H1 (cell line): ENCODE measurements around the gene PATJ. TPM values are rescaled to one million over a fixed set of nuclear protein-coding genes. Genes with fewer than 3 reads are reported as not detected.

ENCODE experiments used
- CTCF ChIA-PET: fragments of 300-600 bp; sonication (Branson Sonifier 250); formaldehyde crosslinking; loops from one replicate; lab custom pipeline; 2021; ENCODE audit not compliant: partially characterized antibody; lab: Charles Lee
- POLR2A ChIA-PET: fragments of 300-600 bp; sonication (Branson Sonifier 250); formaldehyde crosslinking; loops from one replicate; lab custom pipeline; 2021; ENCODE audit warnings: inconsistent platforms; ENCODE audit not compliant: partially characterized antibody; lab: Charles Lee
- DNase-seq, 2 experiments: peaks; one replicate each; pipeline versions ENCODE4 v3.0.0 to v3.0.0-alpha.2; 2010 to 2022; ENCODE audit warnings: low spot score in 2 of 2, low read depth in 1 of 2, mixed read lengths in 1 of 2
- FAIRE-seq: peaks from 2 replicates; lab custom pipeline; 2011; peaks lifted over from hg19 to GRCh38; lab: Jason Lieb, UNC
- H2AFZ ChIP-seq: 2 replicates; pipeline ENCODE4 v1.8.1; 2012; ENCODE audit warnings: low read length, inconsistent platforms
- H2AK5ac ChIP-seq: 2 replicates; pipeline ENCODE4 v1.6.1; 2013; ENCODE audit warnings: low read depth, low read length
- H2BK120ac ChIP-seq: replicated peaks from 2 replicates; pipeline ENCODE3; 2013; ENCODE audit warnings: low read depth, low read length, inconsistent platforms
- H2BK12ac ChIP-seq: 2 replicates; pipeline ENCODE4 v1.6.1; 2013; ENCODE audit warnings: low read depth, low read length
- H2BK15ac ChIP-seq: 2 replicates; pipeline ENCODE4 v1.6.1; 2013; ENCODE audit warnings: low read length
- H2BK20ac ChIP-seq: 2 replicates; pipeline ENCODE4 v1.6.1; 2013; ENCODE audit warnings: low read length
- H2BK5ac ChIP-seq: 2 replicates; pipeline ENCODE4 v1.6.1; 2013; ENCODE audit warnings: low read depth, low read length
- H3K14ac ChIP-seq: 2 replicates; pipeline ENCODE4 v1.6.1; 2013; ENCODE audit warnings: inconsistent platforms; ENCODE audit not compliant: insufficient read length
- H3K18ac ChIP-seq: 2 replicates; pipeline ENCODE4 v1.6.1; 2013; ENCODE audit warnings: low read length; ENCODE audit errors: extremely low read depth
- H3K23ac ChIP-seq: 2 replicates; pipeline ENCODE4 v1.6.1; 2013; ENCODE audit warnings: inconsistent platforms; ENCODE audit not compliant: insufficient read length
- H3K23me2 ChIP-seq: 2 replicates; pipeline ENCODE4 v1.6.1; 2013; ENCODE audit warnings: low read depth, low read length
- H3K27ac ChIP-seq: 2 replicates; pipeline ENCODE4 v1.6.1; 2011; ENCODE audit warnings: low read depth, low read length, inconsistent platforms
- H3K27me3 ChIP-seq, 4 experiments: replicated peaks in 1 of 4; 1 replicate in 1 of 4; 2 replicates in 3 of 4; pipeline versions ENCODE4 v1.6.1 to v1.8.1; 2011 to 2013; ENCODE audit warnings: low read length in 3 of 4, mild to moderate bottlenecking in 3 of 4, inconsistent platforms in 2 of 4, mixed read lengths in 2 of 4, moderate library complexity in 1 of 4; ENCODE audit not compliant: control insufficient read depth in 3 of 4, insufficient read depth in 3 of 4; ENCODE audit errors: extremely low read depth in 1 of 4
- H3K36me3 ChIP-seq, 4 experiments: 2 replicates each; pipeline versions ENCODE4 v1.6.1 to v1.8.1; 2011 to 2013; ENCODE audit warnings: mild to moderate bottlenecking in 4 of 4, low read length in 3 of 4, moderate library complexity in 2 of 4, control low read depth in 1 of 4, inconsistent platforms in 1 of 4; ENCODE audit not compliant: insufficient read depth in 4 of 4, control insufficient read depth in 2 of 4
- H3K4ac ChIP-seq: replicated peaks from 2 replicates; pipeline ENCODE3; 2013; ENCODE audit warnings: low read length, low read depth, mixed read lengths, inconsistent platforms; ENCODE audit not compliant: insufficient read length
- H3K4me1 ChIP-seq, 4 experiments: replicated peaks in 1 of 4; 1 replicate in 1 of 4; 2 replicates in 3 of 4; pipeline versions ENCODE4 v1.6.1 to v1.8.1; 2011 to 2013; ENCODE audit warnings: low read length in 3 of 4, inconsistent platforms in 2 of 4, mixed read lengths in 1 of 4; ENCODE audit not compliant: insufficient read depth in 4 of 4, control insufficient read depth in 3 of 4
- H3K4me2 ChIP-seq, 2 experiments: 2 replicates each; pipeline versions ENCODE4 v1.6.1 to v1.8.1; 2011 to 2013; ENCODE audit warnings: low read depth in 2 of 2, low read length in 2 of 2, control low read depth in 1 of 2, inconsistent platforms in 1 of 2, mild to moderate bottlenecking in 1 of 2; ENCODE audit not compliant: insufficient read depth in 1 of 2
- H3K4me3 ChIP-seq, 4 experiments: fragments of 200-600, 300-600 bp in 1 of 4; sonication (generic), shearing (Covaris generic), sonication (Bioruptor Twin) in 1 of 4; 2 replicates each; pipeline versions ENCODE4 v1.5.1 to v1.8.1; 2011 to 2016; ENCODE audit warnings: low read length in 4 of 4, low read depth in 3 of 4, control low read depth in 2 of 4, inconsistent platforms in 2 of 4, mild to moderate bottlenecking in 2 of 4, mixed read lengths in 1 of 4, moderate library complexity in 1 of 4; ENCODE audit not compliant: insufficient read depth in 2 of 4; ENCODE audit errors: extremely low read depth in 1 of 4
- H3K56ac ChIP-seq: replicated peaks from 2 replicates; pipeline ENCODE3; 2013; ENCODE audit warnings: low read depth, mild to moderate bottlenecking, mixed read lengths, low read length, inconsistent platforms; ENCODE audit not compliant: insufficient read length
- H3K79me1 ChIP-seq: 2 replicates; pipeline ENCODE4 v1.6.1; 2013; ENCODE audit warnings: low read depth, low read length, control low read depth
- H3K79me2 ChIP-seq, 2 experiments: 2 replicates each; pipeline versions ENCODE4 v1.6.1 to v1.8.1; 2012 to 2013; ENCODE audit warnings: low read length in 2 of 2, mild to moderate bottlenecking in 2 of 2, inconsistent platforms in 1 of 2; ENCODE audit not compliant: insufficient read depth in 2 of 2, control insufficient read depth in 1 of 2
- H3K9ac ChIP-seq, 4 experiments: replicated peaks in 1 of 4; 1 replicate in 1 of 4; 2 replicates in 3 of 4; pipeline versions ENCODE4 v1.6.1 to v1.8.1; 2011 to 2013; ENCODE audit warnings: low read depth in 3 of 4, low read length in 3 of 4, control low read depth in 2 of 4, mild to moderate bottlenecking in 2 of 4, moderate library complexity in 2 of 4, inconsistent platforms in 1 of 4; ENCODE audit errors: extremely low read depth in 1 of 4
- H3K9me3 ChIP-seq, 2 experiments: 2 replicates each; pipeline versions ENCODE4 v1.6.1 to v1.8.1; 2012 to 2013; ENCODE audit warnings: mild to moderate bottlenecking in 2 of 2, moderate library complexity in 2 of 2, control low read depth in 1 of 2, inconsistent platforms in 1 of 2, low read depth in 1 of 2, low read length in 1 of 2, mixed read lengths in 1 of 2; ENCODE audit not compliant: insufficient read depth in 2 of 2
- H4K20me1 ChIP-seq, 2 experiments: replicated peaks in 1 of 2; 2 replicates each; pipeline versions ENCODE3 to v1.8.1; 2011 to 2013; ENCODE audit warnings: inconsistent platforms in 2 of 2, low read length in 2 of 2, mild to moderate bottlenecking in 1 of 2; ENCODE audit not compliant: insufficient read depth in 2 of 2, control insufficient read depth in 1 of 2
- H4K5ac ChIP-seq: 2 replicates; pipeline ENCODE4 v1.6.1; 2013; ENCODE audit warnings: low read length, low read depth, mixed read lengths, inconsistent platforms; ENCODE audit not compliant: insufficient read length
- H4K8ac ChIP-seq: 2 replicates; pipeline ENCODE4 v1.8.0; 2013; ENCODE audit warnings: mild to moderate bottlenecking, moderate library complexity, low read length, inconsistent platforms; ENCODE audit not compliant: insufficient read depth; ENCODE audit errors: extremely low read depth
- H4K91ac ChIP-seq: replicated peaks from 2 replicates; pipeline ENCODE3; 2013; ENCODE audit warnings: low read length, mixed read lengths, inconsistent platforms; ENCODE audit not compliant: insufficient read length
- BACH1 ChIP-seq: IDR thresholded peaks from 2 replicates; pipeline ENCODE4 v1.6.1; 2012; ENCODE audit warnings: low read length, improper control_type of control experiment
- BRCA1 ChIP-seq: IDR thresholded peaks from 2 replicates; pipeline ENCODE4 v1.6.1; 2012; ENCODE audit warnings: low read depth, low read length, improper control_type of control experiment
- CBX5 ChIP-seq: fragments of 300-800, 300-1000 bp; sonication (generic); IDR thresholded peaks from 2 replicates; pipeline ENCODE4 v1.7.1; 2016; ENCODE audit warnings: antibody characterized with exemption, low read length, low read depth
- CHD1 ChIP-seq: IDR thresholded peaks from 2 replicates; pipeline ENCODE4 v1.6.1; 2012; ENCODE audit warnings: low read depth, low read length, improper control_type of control experiment
- EZH2 ChIP-seq: fragments of 200-600 bp; sonication (generic); IDR thresholded peaks from 2 replicates; pipeline ENCODE4 v1.7.1; 2012; ENCODE audit warnings: low read depth, mild to moderate bottlenecking, moderate library complexity, low read length, inconsistent platforms; ENCODE audit not compliant: severe bottlenecking
- POLR2AphosphoS5 ChIP-seq: IDR thresholded peaks from 2 replicates; pipeline ENCODE4 v1.6.1; 2011; ENCODE audit warnings: low read depth, low read length
- RAD21 ChIP-seq, 2 experiments: IDR thresholded peaks in 1 of 2; conservative IDR thresholded peaks in 1 of 2; 2 replicates each; pipeline ENCODE4 v1.6.1; 2011; ENCODE audit warnings: low read depth in 2 of 2, low read length in 2 of 2, improper control_type of control experiment in 1 of 2, inconsistent platforms in 1 of 2, mild to moderate bottlenecking in 1 of 2, moderate library complexity in 1 of 2
- SIRT6 ChIP-seq: IDR thresholded peaks from one replicate; pipeline ENCODE4 v1.7.1; 2012; ENCODE audit warnings: low read length, inconsistent platforms
- SRF ChIP-seq: IDR thresholded peaks from 2 replicates; pipeline ENCODE4 v1.6.1; 2011; ENCODE audit warnings: mild to moderate bottlenecking, low read depth, low read length, moderate library complexity
- SUZ12 ChIP-seq: fragments of 200-600 bp; sonication (generic); IDR thresholded peaks from 2 replicates; pipeline ENCODE4 v1.6.1; 2012; ENCODE audit warnings: mild to moderate bottlenecking, inconsistent platforms, low read length, moderate library complexity, mixed read lengths
- WGBS, 2 experiments: shearing (Covaris generic) in 1 of 2; methylation state at CpG; one replicate each; pipeline versions ENCODE4 v1.1.6 to v1.1.7; 2013 to 2015; ENCODE audit warnings: low lambda C conversion rate in 2 of 2, mixed read lengths in 2 of 2, inconsistent platforms in 1 of 2, low coverage in 1 of 2, missing lambda C conversion rate in 1 of 2; ENCODE audit not compliant: insufficient replicate concordance in 2 of 2, insufficient coverage in 1 of 2, insufficient read length in 1 of 2; ENCODE audit errors: extremely low coverage in 1 of 2, missing lambda C conversion rate in 1 of 2; 5-methylcytosine and 5-hydroxymethylcytosine counted together
- polyA plus RNA-seq, 7 experiments: library from polyadenylated mRNA; depleted of rRNA in 3 of 7; stranded (reverse) in 5 of 7; unstranded in 2 of 7; fragments of >200 nt in 5 of 7; fragments of 200-250 nt in 2 of 7; gene quantifications; 1 replicate in 5 of 7; 2 replicates in 1 of 7; 4 replicates in 1 of 7; pipeline versions ENCODE4 v1.2.1 to v1.2.3, GENCODE V29; 2011 to 2013; ENCODE audit warnings: missing spikeins in 2 of 7, mixed read lengths in 2 of 7
- total RNA-seq: library from RNA; stranded (reverse); fragmentation: NEBNext Ultra II Directional; extraction: Animal tissue kit (Norgen Biotek cat#: 25700); gene quantifications from 2 replicates; pipeline ENCODE4 v1.2.1, GENCODE V29; 2021

The PATJ gene
- total and polyA plus RNA-seq, 2 of the 8 experiments (the other 6 are each of a cell fraction or from before 2014, with no cell fraction given) = 8.2 to 55.6 TPM

- no peak overlapping the region for H3K4ac ChIP-seq
- no peak overlapping the region for H3K9ac ChIP-seq
- no peak overlapping the region for H3K56ac ChIP-seq
- WGBS, 2 experiments = 86% methylated on average over 10 of the region's 10 CpGs; no CpG with 5 or more reads in 1 of the 2 experiments
- POLR2A ChIA-PET = interaction anchor here (0.6 kb wide), 1 partner anchor 1451 kb away, joined by 3 read pairs; no protein-coding TSS in a partner anchor
- H3K23ac ChIP-seq = no peak overlapping the region
- FAIRE-seq (no peak), DNase-seq (no peak)
- H4K5ac ChIP-seq = no peak overlapping the region
- TF ChIP-seq SRF = no peak
- no peak for TF ChIP-seq RAD21 (IDR thresholded peaks at IDR 0.05 in 1 of 2, conservative IDR thresholded peaks at IDR 0.05 in 1 of 2; ENCODE audit: low read depth in 2 of 2, low read length in 2 of 2)
- no peak for TF ChIP-seq CBX5
- no peak for TF ChIP-seq SUZ12
- TF ChIP-seq SIRT6 = no peak
- TF ChIP-seq EZH2 = no peak
- no peak for TF ChIP-seq CHD1
- no peak for TF ChIP-seq BACH1
- TF ChIP-seq POLR2AphosphoS5 = no peak
- no peak for TF ChIP-seq BRCA1
- H3K4me3 ChIP-seq = no peak overlapping the region
- H3K18ac ChIP-seq = no peak overlapping the region
- no peak overlapping the region for H2BK12ac ChIP-seq
- H2BK15ac ChIP-seq = no peak overlapping the region
- no peaks in the 10 kb centered on the region for H4K20me1 ChIP-seq
- no peak overlapping the region for H3K4me2 ChIP-seq
- H3K79me2 ChIP-seq = no peaks in the 10 kb centered on the region
- H2AK5ac ChIP-seq = no peak overlapping the region
- no peaks in the 10 kb centered on the region for H3K27me3 ChIP-seq
- H3K79me1 ChIP-seq = no peaks in the 10 kb centered on the region
- H3K36me3 ChIP-seq = peaks cover 4 to 41% (median 17%) of the 10 kb centered on the region in 4 experiments; a peak in 7 of 8 replicates
- no peak overlapping the region for H2BK120ac ChIP-seq
- no peak overlapping the region for H4K91ac ChIP-seq
- H3K4me1 ChIP-seq = no peaks in the 10 kb centered on the region
- H2AFZ ChIP-seq = no peak overlapping the region
- H4K8ac ChIP-seq = no peak overlapping the region
- no peaks in the 10 kb centered on the region for H3K23me2 ChIP-seq
- H3K9me3 ChIP-seq = no peaks in the 10 kb centered on the region
- no peak overlapping the region for H3K14ac ChIP-seq
- no peak overlapping the region for H2BK20ac ChIP-seq
- no peak overlapping the region for H3K27ac ChIP-seq
- CTCF ChIA-PET = interaction anchor here (0.6 to 1.2 kb wide), 2 partner anchors 54 to 56 kb away, joined by 3 to 4 read pairs; no protein-coding TSS in a partner anchor
- H2BK5ac ChIP-seq = no peak overlapping the region
Measured at GRCh38 chr1:61797045-61797755, 54.9 kb downstream of the PATJ start.
